ENCODE measurements around the gene JMJD1C.
"Not testable (repeated sequence)": the region's sequence is repeated elsewhere in the genome, so short reads cannot be mapped to it uniquely, and the experiment has no call there.

Gene JMJD1C

GRCh38 chr10:63171926-63172325 lies 293.9 kb downstream of the JMJD1C start:
- DNase-seq (ENCODE audit: low read depth): no peak

GRCh38 chr10:63171255-63171855 lies 294.4 kb downstream of the JMJD1C start:
- DNase-seq (ENCODE audit: low read depth): no peak

GRCh38 chr10:63169624-63170023 lies 296.2 kb downstream of the JMJD1C start:
- DNase-seq (ENCODE audit: low read depth): no peak

- DNase-seq (ENCODE audit: low read depth): no peak
Measured at GRCh38 chr10:63168821-63169462, 296.8 kb downstream of the JMJD1C start.

- peak; percentile 87 for DNase-seq (ENCODE audit: low read depth)
Measured at GRCh38 chr10:63166742-63167258, 299.0 kb downstream of the JMJD1C start.

GRCh38 chr10:63165249-63165648 lies 300.5 kb downstream of the JMJD1C start:
- no peak for DNase-seq (ENCODE audit: low read depth)

GRCh38 chr10:63164166-63164623 lies 301.6 kb downstream of the JMJD1C start:
- no peak for DNase-seq (ENCODE audit: low read depth)

- no peak for DNase-seq (ENCODE audit: low read depth)
Measured at GRCh38 chr10:63161592-63161991, 304.2 kb downstream of the JMJD1C start.

- peak; percentile 93 for DNase-seq (ENCODE audit: low read depth)
Measured at GRCh38 chr10:63157845-63158624, 307.7 kb downstream of the JMJD1C start.

- DNase-seq (ENCODE audit: low read depth): no peak
Measured at GRCh38 chr10:63156236-63156635, 309.5 kb downstream of the JMJD1C start.

GRCh38 chr10:63155388-63156020 lies 310.3 kb downstream of the JMJD1C start:
- no peak for DNase-seq (ENCODE audit: low read depth)

GRCh38 chr10:63154546-63155387 lies 311.0 kb downstream of the JMJD1C start:
- DNase-seq (ENCODE audit: low read depth): no peak

GRCh38 chr10:63153868-63154545 lies 311.8 kb downstream of the JMJD1C start:
- DNase-seq (ENCODE audit: low read depth): not testable (repeated sequence)

GRCh38 chr10:63150745-63151144 lies 315.0 kb downstream of the JMJD1C start:
- DNase-seq (ENCODE audit: low read depth): no peak

GRCh38 chr10:63146503-63146902 lies 319.3 kb downstream of the JMJD1C start:
- DNase-seq (ENCODE audit: low read depth): no peak

- no peak for DNase-seq (ENCODE audit: low read depth)
Measured at GRCh38 chr10:63145782-63146181, 320.0 kb downstream of the JMJD1C start.

GRCh38 chr10:63143987-63144386 lies 321.8 kb downstream of the JMJD1C start:
- DNase-seq (ENCODE audit: low read depth): no peak

- DNase-seq (ENCODE audit: low read depth): no peak
Measured at GRCh38 chr10:63142136-63142535, 323.6 kb downstream of the JMJD1C start.

GRCh38 chr10:63140077-63140476 lies 325.7 kb downstream of the JMJD1C start:
- DNase-seq (ENCODE audit: low read depth): no peak

GRCh38 chr10:63137306-63137705 lies 328.5 kb downstream of the JMJD1C start:
- no peak for DNase-seq (ENCODE audit: low read depth)
